Mucosa of stomach (tissue), 1 donor: ENCODE measurements around the gene ENOPH1.

Experiments
- H3K27me3 ChIP-seq: one replicate; pipeline ENCODE4 v1.7.0; 2013; ENCODE audit warnings: mild to moderate bottlenecking, low read length; ENCODE audit not compliant: control insufficient read depth, insufficient read depth
- H3K36me3 ChIP-seq: one replicate; pipeline ENCODE4 v1.7.0; 2013; ENCODE audit warnings: low read length; ENCODE audit not compliant: control insufficient read depth, insufficient read depth
- H3K4me1 ChIP-seq: one replicate; pipeline ENCODE4 v1.7.0; 2013; ENCODE audit warnings: mild to moderate bottlenecking, low read length; ENCODE audit not compliant: control insufficient read depth, insufficient read depth
- H3K4me3 ChIP-seq: one replicate; pipeline ENCODE4 v1.7.0; 2013; ENCODE audit warnings: low read length
- H3K9ac ChIP-seq: one replicate; pipeline ENCODE4 v1.7.0; 2013; ENCODE audit warnings: mild to moderate bottlenecking, low read length, moderate library complexity
- H3K9me3 ChIP-seq: one replicate; pipeline ENCODE4 v1.7.0; 2013; ENCODE audit warnings: mild to moderate bottlenecking, low read length, moderate library complexity; ENCODE audit not compliant: control insufficient read depth
- donor health status: Pancreatic carcinoma.

The ENOPH1 gene

DNA sequence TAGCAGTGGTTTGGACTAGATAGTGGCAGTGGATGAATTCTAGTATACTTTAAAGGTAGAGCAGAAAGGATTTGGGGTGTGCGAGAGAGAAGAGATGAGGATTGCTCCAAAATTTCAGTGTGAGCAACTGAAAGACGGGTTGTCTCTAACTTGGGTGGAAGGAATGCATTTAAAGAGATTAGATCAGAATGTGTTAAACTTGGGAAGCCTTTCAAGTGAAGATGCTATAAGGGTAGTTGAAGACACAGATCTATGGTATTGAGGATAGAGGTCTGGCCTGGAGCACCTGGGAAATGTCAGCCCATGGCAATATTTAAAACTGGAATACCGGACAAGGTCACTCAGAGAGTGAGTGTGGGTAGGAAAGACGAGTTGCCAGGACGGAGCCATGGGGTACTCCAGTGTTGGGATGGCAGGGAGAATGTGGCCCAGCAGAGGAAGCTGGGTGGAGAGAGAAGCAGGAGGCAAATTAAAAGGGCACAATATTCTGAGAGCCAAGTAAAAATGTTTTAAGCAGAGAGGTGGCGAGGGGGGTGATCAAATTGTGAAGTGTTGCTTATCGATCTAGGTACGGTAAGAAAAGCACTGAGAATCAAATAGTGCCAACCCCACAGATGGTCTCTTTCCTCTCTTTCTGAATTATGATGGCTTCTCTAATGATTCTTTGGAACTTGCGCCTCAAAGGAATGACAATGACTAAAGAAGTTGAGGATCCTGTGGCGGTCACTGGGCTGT is 50.5 kb downstream of the ENOPH1 start:
- Histone ChIP-seq H3K36me3 (no peaks in the 10 kb centered on the region), H3K9me3 (no peaks in the 10 kb centered on the region), H3K4me3 (no peak overlapping the region), H3K27me3 (no peaks in the 10 kb centered on the region), H3K4me1 (no peaks in the 10 kb centered on the region), H3K9ac (no peak overlapping the region)

DNA sequence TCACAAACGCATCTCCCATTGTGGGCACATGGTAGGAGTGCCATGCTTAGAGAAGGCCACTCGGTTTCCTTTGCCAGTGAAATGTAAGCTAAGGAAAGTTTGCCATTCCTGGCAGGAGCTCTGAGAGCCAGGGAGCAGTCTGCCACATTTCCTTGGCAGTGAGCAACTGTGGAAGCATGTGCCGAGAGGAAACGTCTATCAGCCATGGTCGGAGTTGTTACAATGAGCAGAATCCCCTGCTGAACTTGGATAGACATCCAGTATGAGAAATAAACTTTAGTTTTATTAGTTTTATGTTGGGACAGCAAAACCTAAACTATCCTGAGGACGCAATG is 51.1 kb downstream of the ENOPH1 start:
- no peak overlapping the region for H3K9ac ChIP-seq
- H3K9me3 ChIP-seq = no peaks in the 10 kb centered on the region
- no peaks in the 10 kb centered on the region for H3K27me3 ChIP-seq
- H3K36me3 ChIP-seq = no peaks in the 10 kb centered on the region
- no peak overlapping the region for H3K4me3 ChIP-seq
- no peaks in the 10 kb centered on the region for H3K4me1 ChIP-seq

DNA sequence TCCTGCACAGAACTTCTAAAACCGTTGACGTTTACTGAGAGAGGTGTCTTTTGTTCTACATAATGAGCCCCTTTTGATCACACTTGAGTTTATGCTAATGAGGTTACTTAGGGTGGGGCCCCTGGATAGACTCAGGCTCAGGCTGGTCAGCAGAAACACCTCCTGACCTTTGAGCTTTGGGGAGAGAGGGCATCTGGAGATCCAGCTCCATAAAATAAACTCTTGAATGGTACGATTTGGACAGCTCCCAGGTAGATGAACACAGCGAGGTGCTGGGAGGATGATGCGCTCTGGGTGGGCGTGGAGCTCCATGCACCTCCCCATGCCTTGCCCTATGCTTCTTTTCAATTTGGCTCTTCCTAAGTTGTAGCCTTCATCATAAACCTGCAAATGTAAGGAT is 52.0 kb downstream of the ENOPH1 start:
- H3K9ac ChIP-seq = no peak overlapping the region
- H3K36me3 ChIP-seq = no peaks in the 10 kb centered on the region
- no peaks in the 10 kb centered on the region for H3K27me3 ChIP-seq
- H3K4me3 ChIP-seq = no peak overlapping the region
- no peaks in the 10 kb centered on the region for H3K9me3 ChIP-seq
- no peaks in the 10 kb centered on the region for H3K4me1 ChIP-seq

DNA sequence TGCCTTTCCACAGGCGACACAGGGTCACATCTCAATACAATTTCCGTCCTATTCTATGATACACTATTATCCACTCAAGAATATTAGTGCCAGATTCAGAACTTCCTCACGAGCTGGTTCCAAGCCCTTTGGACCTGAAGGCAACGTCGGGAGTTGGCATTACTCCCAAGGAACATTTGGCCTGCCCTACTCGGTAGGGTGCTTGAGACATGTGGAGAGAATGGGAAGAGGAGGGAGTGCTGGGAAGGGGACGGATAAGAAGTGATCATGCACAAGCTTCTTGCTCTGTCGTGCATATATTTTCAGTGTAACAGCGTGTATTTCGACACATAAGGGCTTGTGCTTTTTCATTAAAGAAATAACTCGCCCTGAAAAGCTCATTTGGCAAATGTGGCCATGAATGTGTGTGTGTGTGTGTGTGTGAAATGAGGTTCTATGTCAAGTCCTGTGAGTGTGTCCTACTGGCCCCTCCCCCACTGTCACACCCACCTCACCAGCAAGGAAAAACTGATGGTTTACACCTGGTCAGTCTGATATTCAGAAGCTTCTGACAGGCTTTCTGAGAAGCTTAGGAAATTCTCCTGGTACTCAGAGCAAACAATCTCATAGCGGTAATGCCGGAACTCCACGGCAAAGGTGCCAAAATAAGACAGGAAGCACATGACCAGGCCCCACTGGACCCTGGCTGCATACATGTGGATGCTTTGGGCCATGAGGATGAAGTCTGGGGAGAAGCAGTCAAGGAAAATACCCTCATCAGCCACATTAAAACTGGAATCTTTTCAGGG is 54.8 kb downstream of the ENOPH1 start:
- H3K9ac ChIP-seq = no peak overlapping the region
- H3K9me3 ChIP-seq = no peaks in the 10 kb centered on the region
- no peak overlapping the region for H3K4me3 ChIP-seq
- H3K4me1 ChIP-seq = no peaks in the 10 kb centered on the region
- H3K36me3 ChIP-seq = no peaks in the 10 kb centered on the region
- no peaks in the 10 kb centered on the region for H3K27me3 ChIP-seq

DNA sequence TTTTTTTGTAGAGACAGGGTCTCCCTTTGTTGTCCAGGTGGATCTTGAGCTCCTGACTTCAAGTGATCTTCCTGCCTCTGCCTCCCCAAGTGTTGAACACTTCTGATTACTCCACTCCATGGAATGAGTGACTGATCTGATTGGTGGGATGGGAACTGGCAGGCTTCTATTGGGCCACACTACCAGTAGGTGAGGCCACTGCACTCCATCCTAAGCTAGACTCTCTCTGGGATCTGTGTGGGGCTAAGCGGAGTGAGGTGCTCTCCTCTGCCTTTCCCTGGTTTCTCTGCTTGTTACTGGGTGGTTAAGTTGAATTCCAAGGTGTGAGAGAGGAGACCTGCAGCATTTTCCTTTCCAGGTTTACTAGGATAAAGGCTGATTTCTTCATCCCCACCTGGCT is 58.7 kb downstream of the ENOPH1 start:
- no peaks in the 10 kb centered on the region for H3K36me3 ChIP-seq
- no peaks in the 10 kb centered on the region for H3K27me3 ChIP-seq
- no peaks in the 10 kb centered on the region for H3K4me1 ChIP-seq

DNA sequence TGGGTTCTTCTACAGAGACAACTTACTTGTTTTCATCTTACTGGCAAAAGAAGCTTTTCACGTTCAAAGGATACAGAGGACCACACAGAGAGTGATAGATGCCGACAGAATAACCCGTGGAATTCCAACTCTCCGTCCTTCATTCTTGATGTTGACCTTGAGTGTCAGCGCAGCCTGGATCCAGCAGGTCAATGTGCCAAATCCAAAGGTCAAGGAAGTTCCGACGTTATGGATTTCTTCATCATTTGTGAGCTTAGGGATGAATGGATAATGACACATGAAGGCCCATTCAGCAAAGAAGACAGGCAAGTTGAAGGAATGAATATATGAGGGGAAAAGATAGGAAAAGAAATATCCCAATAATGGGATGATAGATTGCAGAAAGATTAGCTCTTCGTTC is 59.6 kb downstream of the ENOPH1 start:
- Histone ChIP-seq H3K9ac (no peak overlapping the region), H3K36me3 (no peaks in the 10 kb centered on the region), H3K27me3 (no peaks in the 10 kb centered on the region), H3K9me3 (no peaks in the 10 kb centered on the region), H3K4me1 (no peaks in the 10 kb centered on the region), H3K4me3 (no peak overlapping the region)

More for the DNA sequence above, 58.7 kb downstream of the ENOPH1 start:
- Histone ChIP-seq H3K4me3 (no peak overlapping the region), H3K9me3 (no peaks in the 10 kb centered on the region), H3K9ac (no peak overlapping the region)

DNA sequence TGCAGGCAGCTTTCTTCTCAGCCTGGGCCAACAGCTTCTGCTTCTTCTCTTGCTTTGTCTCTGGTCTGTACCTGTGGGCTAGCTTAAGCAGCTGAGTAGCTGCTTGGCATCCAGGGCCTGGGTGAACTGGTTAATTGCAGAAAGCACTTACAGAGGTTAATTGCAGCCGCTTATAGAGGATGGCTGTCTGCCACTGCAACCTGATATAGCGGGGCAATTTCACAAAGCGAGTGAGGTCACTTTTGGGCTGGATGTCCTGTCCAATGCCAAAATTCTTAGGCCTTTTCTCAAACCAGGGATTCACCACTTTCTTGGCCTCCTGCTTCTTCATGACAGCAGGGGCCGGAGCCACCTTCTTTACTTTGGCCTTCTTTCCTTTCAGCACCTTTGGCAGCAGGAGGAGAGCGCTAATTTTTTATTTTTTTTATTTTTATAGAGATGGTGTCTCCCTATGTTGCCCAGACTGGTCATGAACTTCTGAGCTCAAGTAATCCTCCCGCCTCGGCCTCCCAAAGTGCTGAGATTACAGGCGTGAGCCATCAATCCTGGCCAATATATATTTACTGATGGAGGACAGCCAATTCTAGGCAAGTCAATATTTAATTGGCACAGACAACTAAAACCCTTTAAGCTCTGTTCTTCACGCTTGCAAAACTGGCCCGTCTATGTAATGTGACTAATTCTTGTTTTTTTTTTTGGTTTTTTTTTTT is 61.0 kb downstream of the ENOPH1 start:
- H3K9me3 ChIP-seq = no peaks in the 10 kb centered on the region
- H3K9ac ChIP-seq = no peak overlapping the region
- H3K4me1 ChIP-seq = no peaks in the 10 kb centered on the region
- H3K27me3 ChIP-seq = no peaks in the 10 kb centered on the region
- no peaks in the 10 kb centered on the region for H3K36me3 ChIP-seq
- H3K4me3 ChIP-seq = no peak overlapping the region

DNA sequence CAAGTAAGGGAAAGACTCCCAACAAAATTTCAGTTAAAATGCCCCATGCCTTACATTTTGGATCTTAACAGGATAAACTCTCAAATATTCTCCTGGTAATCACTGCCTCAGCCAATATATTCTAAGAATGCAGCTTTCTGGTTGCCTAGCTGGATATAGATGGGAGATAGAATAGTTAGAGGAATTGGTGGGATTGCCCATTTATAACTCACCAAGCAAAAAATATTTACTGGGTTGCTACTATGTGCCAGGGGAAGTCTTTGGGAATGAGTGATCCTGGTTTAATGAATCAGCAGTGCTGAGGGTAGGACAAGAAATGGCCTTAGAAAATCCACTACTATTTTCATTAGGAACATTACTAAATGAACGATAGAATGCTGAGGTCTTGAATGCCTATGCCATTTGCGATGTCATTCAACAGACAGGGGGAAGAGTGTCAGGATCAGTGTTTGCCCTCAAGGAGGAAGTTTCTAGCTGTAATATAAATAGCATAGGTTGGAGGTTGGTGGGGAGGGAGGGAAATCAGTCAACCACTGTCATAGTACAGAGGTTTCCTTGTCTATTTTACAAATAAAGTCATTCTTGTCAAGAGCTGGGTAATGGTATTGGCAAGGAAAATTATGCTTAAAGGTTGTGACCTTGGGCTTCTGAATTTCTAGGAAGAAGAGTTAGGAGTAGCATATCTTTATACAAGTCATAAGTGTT is 63.5 kb downstream of the ENOPH1 start:
- H3K36me3 ChIP-seq = no peaks in the 10 kb centered on the region
- no peaks in the 10 kb centered on the region for H3K27me3 ChIP-seq
- no peak overlapping the region for H3K9ac ChIP-seq
- H3K4me1 ChIP-seq = no peaks in the 10 kb centered on the region
- no peak overlapping the region for H3K4me3 ChIP-seq
- no peaks in the 10 kb centered on the region for H3K9me3 ChIP-seq

DNA sequence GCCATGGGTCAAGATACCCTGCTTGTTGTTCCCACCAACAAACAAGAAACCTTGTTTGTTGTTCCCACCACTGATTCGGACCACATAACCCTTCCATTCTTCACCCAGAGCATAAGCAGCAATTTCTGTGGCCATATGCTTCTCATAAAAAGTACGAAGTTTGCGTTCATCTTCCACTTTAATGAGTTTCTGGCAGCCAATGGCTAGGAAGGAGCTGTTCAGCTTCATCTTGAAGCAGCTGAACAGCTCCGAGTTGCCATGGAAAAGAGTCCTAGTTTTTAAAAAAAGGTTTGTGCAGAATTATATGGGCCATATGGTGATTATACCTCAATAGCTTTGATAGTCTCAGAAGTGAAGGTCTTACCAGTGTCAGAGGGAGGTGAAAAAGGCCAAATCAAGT is 65.3 kb downstream of the ENOPH1 start:
- no peaks in the 10 kb centered on the region for H3K4me1 ChIP-seq
- H3K27me3 ChIP-seq = no peaks in the 10 kb centered on the region

DNA sequence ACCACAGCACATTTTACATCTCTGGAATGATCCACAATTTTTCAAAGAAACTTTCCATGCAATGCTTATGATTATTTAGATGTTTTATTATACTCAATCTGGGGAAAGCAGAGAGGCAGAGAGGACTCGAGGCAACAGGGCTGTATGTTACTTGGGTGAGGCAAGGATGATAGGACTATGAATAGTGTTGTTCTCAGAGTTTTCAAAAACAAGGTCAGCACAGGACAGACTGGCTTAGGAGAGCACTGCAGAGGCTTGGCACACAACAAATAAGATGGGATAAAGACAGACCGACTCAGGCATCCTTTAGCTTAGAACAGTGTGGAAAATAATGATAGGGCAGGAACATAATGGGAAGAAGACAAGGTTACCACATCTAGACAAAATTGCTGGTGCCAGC is 66.0 kb downstream of the ENOPH1 start:
- Histone ChIP-seq H3K4me1 (no peaks in the 10 kb centered on the region), H3K36me3 (no peaks in the 10 kb centered on the region), H3K9ac (no peak overlapping the region), H3K9me3 (no peaks in the 10 kb centered on the region), H3K27me3 (no peaks in the 10 kb centered on the region), H3K4me3 (no peak overlapping the region)

More for the DNA sequence above, 65.3 kb downstream of the ENOPH1 start:
- H3K4me3 ChIP-seq = no peak overlapping the region
- no peaks in the 10 kb centered on the region for H3K9me3 ChIP-seq
- H3K9ac ChIP-seq = no peak overlapping the region
- H3K36me3 ChIP-seq = no peaks in the 10 kb centered on the region

DNA sequence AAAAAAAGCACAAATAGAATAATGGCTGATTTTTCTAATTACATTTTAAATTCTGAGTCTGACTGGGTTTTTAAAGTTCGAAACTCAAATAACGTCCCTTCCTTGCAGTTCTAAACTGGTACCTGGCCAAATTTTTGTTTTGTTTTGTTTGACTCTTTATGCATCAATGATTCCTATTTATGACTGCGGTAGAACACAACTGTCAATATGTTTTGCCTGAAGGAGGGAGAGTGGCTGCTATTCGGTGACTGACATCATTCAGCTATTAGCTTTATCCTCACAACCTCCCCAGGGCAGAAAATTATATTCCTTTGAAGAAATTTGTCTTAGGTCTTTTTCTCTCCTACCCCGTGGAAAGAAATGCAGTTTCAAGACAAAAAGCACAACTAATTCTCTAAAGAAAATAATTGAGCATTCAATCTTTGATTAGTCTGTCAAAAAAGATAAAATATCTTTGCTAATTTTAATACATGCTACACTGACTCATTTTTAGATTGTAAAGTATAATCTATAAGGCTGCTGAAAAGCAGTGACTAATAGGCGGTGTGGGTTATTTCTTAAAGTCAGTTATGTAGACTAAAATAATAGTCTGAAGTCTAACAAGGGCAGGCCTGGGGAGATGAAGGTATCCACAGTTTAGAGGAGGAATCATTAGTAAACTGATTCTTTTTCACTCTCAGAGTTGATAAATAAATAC is 69.5 kb downstream of the ENOPH1 start:
- H3K27me3 ChIP-seq = no peaks in the 10 kb centered on the region
- no peaks in the 10 kb centered on the region for H3K36me3 ChIP-seq
- H3K4me1 ChIP-seq = no peaks in the 10 kb centered on the region
- no peaks in the 10 kb centered on the region for H3K9me3 ChIP-seq
- H3K4me3 ChIP-seq = no peak overlapping the region
- H3K9ac ChIP-seq = no peak overlapping the region
